ENCODE data around the gene ARHGAP5.
"Not testable (repeated sequence)": the region's sequence is repeated elsewhere in the genome, so short reads cannot be mapped to it uniquely, and the experiment has no call there.

ARHGAP5 gene

DNA sequence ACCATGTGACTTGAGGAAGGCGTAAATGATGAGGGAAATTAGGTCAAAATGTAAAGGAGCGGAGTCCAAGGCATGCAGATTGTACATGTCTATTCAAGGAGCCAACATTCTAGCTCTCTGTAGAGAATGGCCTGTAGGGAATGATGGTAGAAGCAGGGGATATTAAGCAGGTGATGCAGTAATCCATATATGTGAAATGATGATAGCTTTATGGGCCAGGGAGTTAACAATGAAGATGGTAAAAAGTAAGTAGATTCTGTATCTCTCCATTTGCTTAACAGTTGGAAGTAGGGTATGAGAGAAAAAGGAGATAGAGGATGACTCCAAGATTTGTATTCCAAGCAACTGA, 33.4 kb downstream of the ARHGAP5 start:
- no peak for DNase-seq

DNA sequence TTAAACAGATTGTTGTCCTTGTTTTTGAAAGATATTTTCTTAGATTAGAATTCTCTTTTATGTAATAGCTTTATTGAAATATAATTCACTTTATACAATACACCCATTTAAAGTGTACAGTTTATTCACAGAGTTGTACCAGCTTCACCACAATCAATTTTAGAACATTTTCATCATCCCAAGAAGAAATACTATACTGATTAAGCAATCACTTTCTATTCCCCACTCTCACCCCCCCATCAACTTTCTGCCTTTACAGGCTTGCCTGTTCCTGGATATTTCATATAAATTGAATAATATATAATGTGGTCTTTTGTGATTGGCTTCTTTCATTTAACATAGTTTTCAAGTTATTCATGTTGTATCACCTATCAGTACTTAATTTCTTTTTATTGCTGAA, 44.4 kb downstream of the ARHGAP5 start:
- DNase-seq = no peak

GRCh38 chr14:32121948-32122347, 44.8 kb downstream of the ARHGAP5 start:
- no peak for DNase-seq

DNA sequence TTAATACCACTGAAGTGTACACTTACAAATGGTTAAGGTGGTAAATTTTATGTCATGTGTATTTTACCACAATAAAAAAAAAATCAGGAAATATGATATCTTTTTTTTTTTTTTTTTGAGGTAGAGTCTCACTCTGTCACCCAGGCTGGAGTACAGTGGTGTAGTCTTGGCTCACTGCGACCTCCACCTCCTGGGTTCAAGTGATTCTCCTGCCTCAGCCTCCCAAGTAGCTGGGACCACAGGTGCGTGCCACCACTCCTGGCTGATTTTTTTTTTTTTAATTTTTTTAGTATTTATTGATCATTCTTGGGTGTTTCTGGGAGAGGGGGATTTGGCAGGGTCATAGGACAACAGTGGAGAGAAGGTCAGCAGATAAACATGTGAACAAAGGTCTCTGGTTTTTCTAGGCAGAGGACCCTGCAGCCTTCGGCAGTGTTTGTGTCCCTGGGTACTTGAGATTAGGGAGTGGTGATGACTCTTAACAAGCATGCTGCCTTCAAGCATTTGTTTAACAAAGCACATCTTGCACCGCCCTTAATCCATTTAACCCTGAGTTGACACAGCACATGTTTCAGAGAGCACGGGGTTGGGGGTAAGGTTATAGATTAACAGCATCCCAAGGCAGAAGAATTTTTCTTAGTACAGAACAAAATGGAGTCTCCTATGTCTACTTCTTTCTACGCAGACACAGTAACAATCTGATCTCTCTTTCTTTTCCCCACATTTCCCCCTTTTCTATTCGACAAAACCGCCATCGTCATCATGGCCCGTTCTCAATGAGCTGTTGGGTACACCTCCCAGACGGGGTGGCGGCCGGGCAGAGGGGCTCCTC, 50.0 kb downstream of the ARHGAP5 start:
- not testable (repeated sequence) for DNase-seq

- DNase-seq = not testable (repeated sequence)
Observed at GRCh38 chr14:32127731-32128654, 50.9 kb downstream of the ARHGAP5 start.

DNA sequence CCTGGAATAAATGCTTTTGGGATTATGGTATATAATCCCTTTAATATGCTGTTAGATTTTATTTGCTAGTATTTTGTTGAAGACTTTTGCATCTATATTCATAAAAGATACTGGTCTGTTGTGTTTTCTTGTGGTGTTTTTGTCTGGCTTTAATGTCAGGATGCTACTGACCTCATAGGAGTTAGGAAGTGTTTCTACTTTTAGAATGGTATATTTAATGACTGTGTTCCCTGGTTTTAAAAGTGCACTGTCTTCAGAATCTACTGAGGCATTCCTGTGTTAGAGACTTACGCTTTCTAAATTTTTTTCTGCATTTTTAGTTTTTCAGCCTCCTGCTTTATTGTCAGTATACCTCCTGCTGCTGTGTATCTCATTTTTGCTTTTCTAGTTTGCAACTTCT, 51.6 kb downstream of the ARHGAP5 start:
- DNase-seq = no peak

DNA sequence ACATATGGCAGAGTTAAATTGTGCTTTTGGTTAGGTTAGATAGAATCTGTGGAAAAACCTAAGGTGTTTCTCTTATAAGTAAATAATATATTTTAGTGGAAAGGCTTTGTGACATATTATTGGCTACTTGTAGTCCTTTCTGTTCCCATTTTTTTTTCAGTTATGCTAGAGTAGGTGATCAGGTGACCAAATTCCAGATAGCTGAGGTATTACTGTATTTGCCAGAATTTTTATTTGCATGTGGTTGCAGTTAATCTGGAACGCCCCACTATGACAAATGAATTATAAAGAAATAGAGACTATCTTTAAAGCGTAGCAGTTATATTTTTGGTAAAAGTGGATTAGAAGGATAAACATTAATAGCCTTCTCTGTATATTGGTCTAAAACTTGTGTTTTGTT, 52.0 kb downstream of the ARHGAP5 start:
- no peak for DNase-seq

GRCh38 chr14:32131689-32132088, 54.6 kb downstream of the ARHGAP5 start:
- not testable (repeated sequence) for DNase-seq

GRCh38 chr14:32134448-32135097, 57.5 kb downstream of the ARHGAP5 start:
- DNase-seq = no peak

GRCh38 chr14:32136027-32136825, 59.1 kb downstream of the ARHGAP5 start:
- no peak for DNase-seq

DNA sequence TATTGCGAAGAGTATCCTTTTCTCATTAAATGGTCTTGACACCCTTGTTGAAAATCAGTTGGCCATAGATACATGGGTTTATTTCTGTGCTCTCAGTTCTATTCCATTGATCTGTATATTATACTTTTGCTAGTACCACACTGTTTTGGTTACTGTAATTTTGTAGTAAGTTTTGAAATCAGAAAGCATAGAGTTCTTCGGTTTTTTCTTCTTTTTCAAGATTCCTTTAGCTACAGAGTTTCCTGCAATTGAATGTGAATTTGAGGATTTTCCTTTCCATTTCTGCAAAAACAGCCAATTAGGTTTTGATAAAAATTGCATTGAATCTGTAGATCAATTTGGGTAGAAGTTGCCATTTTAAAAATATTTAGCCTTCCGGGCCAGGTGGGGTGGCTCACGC, 60.2 kb downstream of the ARHGAP5 start:
- no peak for DNase-seq

- no peak for DNase-seq
Observed at GRCh38 chr14:32137892-32138291, 60.8 kb downstream of the ARHGAP5 start.

DNA sequence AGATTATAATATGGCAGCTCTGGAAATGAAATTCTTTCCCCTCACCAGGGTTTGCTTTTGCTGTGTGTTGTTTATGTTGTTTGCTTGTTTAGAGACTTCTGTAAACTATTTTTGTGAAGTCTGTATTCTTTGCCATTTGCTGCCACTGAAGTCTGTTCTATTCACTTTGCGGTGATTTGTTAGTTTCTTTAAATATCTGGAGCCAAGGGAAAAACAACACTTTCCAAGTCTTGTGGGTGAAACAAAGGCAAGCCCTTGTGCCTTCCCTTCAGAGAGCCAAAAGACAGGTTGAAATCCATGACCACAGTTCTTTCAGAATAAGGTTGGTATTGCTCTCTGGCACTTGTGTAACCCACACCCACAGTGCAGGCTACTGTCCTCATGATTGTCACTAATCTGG, 65.2 kb downstream of the ARHGAP5 start:
- DNase-seq = no peak

GRCh38 chr14:32142754-32143437, 65.8 kb downstream of the ARHGAP5 start:
- no peak for DNase-seq

DNA sequence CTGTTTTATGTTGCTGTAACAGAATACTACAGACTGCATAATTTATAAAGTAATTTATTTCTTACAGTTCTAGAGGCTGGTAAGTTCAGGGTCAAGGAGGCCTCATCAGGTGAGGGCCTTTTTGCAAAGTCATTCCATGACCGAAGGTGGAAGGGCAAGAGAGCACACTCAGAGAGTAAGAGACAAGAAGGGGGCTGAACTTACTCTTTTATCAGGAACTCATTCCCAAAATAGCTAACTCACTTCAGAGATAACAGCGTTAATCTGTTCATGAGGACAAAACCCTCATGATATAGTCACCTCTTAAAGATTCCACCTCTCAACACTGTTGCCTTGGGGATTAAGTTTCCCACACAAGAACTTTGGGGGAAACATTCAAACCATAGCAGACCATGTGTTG, 73.3 kb downstream of the ARHGAP5 start:
- DNase-seq = no peak

DNA sequence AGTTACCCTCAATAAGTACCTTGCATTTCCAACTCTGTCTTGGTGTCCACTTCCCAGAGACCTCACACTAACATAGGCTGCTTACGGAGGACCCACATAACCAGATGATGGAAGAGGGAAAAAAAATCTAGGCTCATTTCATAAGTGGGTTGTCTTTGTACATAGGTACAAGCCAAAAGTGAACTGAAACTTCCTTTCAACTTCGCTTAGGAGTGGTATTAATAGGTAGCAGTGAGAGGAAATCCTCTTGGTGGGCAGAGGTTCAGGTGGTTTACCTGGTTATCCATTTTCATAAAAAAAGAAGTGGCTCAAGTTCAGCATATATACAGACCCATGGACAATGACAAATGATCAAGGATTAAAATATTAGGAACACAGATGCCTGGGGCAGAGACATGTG, 88.9 kb downstream of the ARHGAP5 start:
- DNase-seq = no peak

DNA sequence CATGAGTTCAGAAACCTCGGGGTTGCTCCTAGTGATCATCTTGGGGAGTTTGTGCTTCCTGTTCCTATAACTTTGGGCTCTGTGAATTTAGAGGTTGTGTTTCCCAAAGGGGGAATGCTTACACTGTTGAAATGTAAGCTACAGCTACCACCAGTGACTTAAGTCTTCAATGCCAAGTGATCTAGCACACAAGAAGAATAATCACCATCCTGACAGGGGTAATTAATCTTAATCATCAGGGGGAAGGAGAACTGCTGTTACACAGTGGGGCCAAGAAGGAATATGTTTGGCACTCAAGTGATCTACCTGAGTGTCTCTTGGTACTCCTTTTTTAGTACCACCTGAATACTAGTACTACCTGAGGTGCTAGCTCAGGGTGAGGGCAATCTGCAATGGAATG, 89.8 kb downstream of the ARHGAP5 start:
- no peak for DNase-seq

DNA sequence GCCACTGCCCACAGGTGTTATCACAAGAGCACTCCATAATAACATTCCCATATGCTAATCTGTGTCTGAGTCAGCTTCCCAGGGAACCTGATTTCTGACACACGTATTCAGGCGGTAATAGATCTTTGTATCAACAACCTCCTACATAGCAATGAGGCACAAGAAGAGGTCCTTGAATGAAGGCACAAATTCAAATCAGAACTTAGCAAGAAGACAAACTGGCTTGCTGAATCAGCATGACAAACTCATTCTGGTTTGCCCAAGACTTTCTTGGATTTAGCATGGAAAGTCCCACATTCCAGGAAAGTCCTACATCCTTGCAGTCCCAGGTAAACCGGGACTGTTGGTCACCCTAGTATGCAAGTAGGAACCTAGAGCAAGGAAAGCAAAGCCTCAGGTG, 90.8 kb downstream of the ARHGAP5 start:
- no peak for DNase-seq

GRCh38 chr14:32169191-32169590, 92.1 kb downstream of the ARHGAP5 start:
- no peak for DNase-seq

DNA sequence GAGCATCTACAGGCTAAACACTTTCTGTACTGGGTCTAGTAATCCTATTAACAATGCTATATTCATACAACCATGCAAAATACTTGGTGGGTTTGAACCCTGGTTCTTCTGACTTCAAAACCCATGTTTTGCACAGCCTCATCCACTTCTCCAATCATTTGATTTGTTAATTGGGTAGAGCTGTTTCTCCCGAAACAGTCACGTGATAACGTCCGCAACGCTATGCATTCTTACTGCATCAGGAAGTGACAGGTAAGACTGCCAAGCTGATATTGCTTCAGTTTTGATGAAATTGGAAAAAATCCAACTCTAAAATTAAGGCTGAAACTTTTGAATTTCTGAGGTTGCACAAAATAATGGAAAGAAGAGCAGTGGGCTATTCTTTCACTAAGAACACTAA, 94.4 kb downstream of the ARHGAP5 start:
- no peak for DNase-seq

- DNase-seq = no peak
Observed at GRCh38 chr14:32183151-32184058, 106.3 kb downstream of the ARHGAP5 start.
